ENCODE results near the gene UBE2U. TPM values are rescaled to one million over a fixed set of nuclear protein-coding genes. Genes with fewer than 3 reads are reported as not detected.
A peak's percentile ranks its signal among the peaks of the same experiment; 100 is the strongest.
"Not testable (repeated sequence)": the region's sequence is repeated elsewhere in the genome, so short reads cannot be mapped to it uniquely, and the experiment has no call there.

Gene UBE2U
- total RNA-seq, 6 experiments from 2014 or later: not detected

DNA sequence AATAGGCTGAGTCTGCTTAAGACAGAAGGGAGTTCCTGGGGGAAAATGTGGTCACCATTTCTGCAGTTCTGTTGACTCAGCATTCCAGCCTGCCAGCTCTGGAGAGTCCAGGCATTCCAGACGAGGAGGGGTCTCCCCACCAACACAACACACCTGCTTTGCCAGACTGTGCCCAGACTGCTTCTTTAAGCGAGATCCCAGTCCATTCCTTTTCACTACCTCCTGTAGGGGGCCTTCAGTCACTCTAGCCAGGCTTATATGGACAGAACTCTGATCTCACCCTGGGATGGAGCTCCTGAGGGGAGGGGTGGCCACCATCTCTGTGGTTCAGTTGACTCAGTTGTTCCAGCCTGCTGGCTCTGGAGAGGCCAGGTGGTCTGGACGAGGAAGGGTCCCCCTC is 48.5 kb downstream of the UBE2U start:
- H3K36me3 Mint-ChIP-seq (ENCODE audit: low read depth): no peaks in the 10 kb centered on the region; the same call in 1 of the 2 replicates
- no peak for DNase-seq

GRCh38 chr1:64257233-64257632 is 53.8 kb downstream of the UBE2U start:
- DNase-seq: not testable (repeated sequence)

More for the DNA sequence above, 48.5 kb downstream of the UBE2U start:
- Mint-ChIP-seq H3K4me3 (no peak overlapping the region), H3K27ac (no peak overlapping the region), H3K27me3 (ENCODE audit: insufficient read depth) (peaks cover 31% of the 10 kb centered on the region), H3K4me1 (ENCODE audit: low read depth) (no peaks in the 10 kb centered on the region; the same call in 1 of the 2 replicates), H3K9me3 (peaks cover 4% of the 10 kb centered on the region; the same call in 1 of the 2 replicates)
- TF ChIP-seq, protein P1, sequence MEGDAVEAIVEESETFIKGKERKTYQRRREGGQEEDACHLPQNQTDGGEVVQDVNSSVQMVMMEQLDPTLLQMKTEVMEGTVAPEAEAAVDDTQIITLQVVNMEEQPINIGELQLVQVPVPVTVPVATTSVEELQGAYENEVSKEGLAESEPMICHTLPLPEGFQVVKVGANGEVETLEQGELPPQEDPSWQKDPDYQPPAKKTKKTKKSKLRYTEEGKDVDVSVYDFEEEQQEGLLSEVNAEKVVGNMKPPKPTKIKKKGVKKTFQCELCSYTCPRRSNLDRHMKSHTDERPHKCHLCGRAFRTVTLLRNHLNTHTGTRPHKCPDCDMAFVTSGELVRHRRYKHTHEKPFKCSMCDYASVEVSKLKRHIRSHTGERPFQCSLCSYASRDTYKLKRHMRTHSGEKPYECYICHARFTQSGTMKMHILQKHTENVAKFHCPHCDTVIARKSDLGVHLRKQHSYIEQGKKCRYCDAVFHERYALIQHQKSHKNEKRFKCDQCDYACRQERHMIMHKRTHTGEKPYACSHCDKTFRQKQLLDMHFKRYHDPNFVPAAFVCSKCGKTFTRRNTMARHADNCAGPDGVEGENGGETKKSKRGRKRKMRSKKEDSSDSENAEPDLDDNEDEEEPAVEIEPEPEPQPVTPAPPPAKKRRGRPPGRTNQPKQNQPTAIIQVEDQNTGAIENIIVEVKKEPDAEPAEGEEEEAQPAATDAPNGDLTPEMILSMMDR (IDR thresholded peaks at IDR 0.05): peak; percentile 35; the same call in 1 of the 2 replicates

GRCh38 chr1:64258444-64258843 is 55.0 kb downstream of the UBE2U start:
- not testable (repeated sequence) for H3K27ac Mint-ChIP-seq; H3K9me3 Mint-ChIP-seq; H3K36me3 Mint-ChIP-seq (ENCODE audit: low read depth); H3K4me1 Mint-ChIP-seq (ENCODE audit: low read depth); DNase-seq; H3K4me3 Mint-ChIP-seq
- H3K27me3 Mint-ChIP-seq (ENCODE audit: insufficient read depth): peaks cover 23% of the 10 kb centered on the region

More at GRCh38 chr1:64257233-64257632, 53.8 kb downstream of the UBE2U start:
- H3K9me3 Mint-ChIP-seq; H3K27ac Mint-ChIP-seq; H3K4me3 Mint-ChIP-seq; H3K36me3 Mint-ChIP-seq (ENCODE audit: low read depth); H3K4me1 Mint-ChIP-seq (ENCODE audit: low read depth): not testable (repeated sequence)
- H3K27me3 Mint-ChIP-seq (ENCODE audit: insufficient read depth): peaks cover 24% of the 10 kb centered on the region

DNA sequence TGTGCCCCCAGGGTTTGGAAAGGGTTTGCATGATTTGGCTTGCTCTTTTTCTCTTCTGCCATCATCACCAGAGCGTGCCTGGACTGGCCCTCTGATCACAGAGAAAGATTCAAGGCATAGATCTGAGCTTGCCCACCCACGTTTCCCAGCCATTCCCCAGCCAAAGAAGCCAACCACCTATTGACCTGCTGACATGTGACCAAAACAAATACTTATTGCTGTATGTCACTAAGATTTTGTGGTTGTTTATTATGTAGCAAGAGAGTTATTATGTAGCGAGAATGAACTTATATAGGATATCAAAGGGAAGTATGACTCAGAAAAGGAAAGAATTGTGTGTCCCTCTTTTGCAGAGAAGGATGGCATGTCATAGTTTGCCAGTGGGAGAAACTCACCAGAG is 59.9 kb downstream of the UBE2U start:
- H3K4me3 Mint-ChIP-seq: no peak overlapping the region
- H3K9me3 Mint-ChIP-seq: no peaks in the 10 kb centered on the region
- TF ChIP-seq, protein P1 (IDR thresholded peaks at IDR 0.05): no peak
- no peak for DNase-seq
- H3K4me1 Mint-ChIP-seq (ENCODE audit: low read depth): peaks cover 10% of the 10 kb centered on the region
- H3K36me3 Mint-ChIP-seq (ENCODE audit: low read depth): no peaks in the 10 kb centered on the region
- peaks cover 14% of the 10 kb centered on the region for H3K27me3 Mint-ChIP-seq (ENCODE audit: insufficient read depth)
- H3K27ac Mint-ChIP-seq: no peak overlapping the region

GRCh38 chr1:64263856-64264255 is 60.4 kb downstream of the UBE2U start:
- H3K4me3 Mint-ChIP-seq: no peak overlapping the region
- H3K27me3 Mint-ChIP-seq (ENCODE audit: insufficient read depth): peaks cover 14% of the 10 kb centered on the region
- H3K36me3 Mint-ChIP-seq (ENCODE audit: low read depth): no peaks in the 10 kb centered on the region
- no peak for DNase-seq
- H3K9me3 Mint-ChIP-seq: no peaks in the 10 kb centered on the region
- peaks cover 10% of the 10 kb centered on the region for H3K4me1 Mint-ChIP-seq (ENCODE audit: low read depth)
- TF ChIP-seq, protein P1 (IDR thresholded peaks at IDR 0.05): no peak
- no peak overlapping the region for H3K27ac Mint-ChIP-seq

DNA sequence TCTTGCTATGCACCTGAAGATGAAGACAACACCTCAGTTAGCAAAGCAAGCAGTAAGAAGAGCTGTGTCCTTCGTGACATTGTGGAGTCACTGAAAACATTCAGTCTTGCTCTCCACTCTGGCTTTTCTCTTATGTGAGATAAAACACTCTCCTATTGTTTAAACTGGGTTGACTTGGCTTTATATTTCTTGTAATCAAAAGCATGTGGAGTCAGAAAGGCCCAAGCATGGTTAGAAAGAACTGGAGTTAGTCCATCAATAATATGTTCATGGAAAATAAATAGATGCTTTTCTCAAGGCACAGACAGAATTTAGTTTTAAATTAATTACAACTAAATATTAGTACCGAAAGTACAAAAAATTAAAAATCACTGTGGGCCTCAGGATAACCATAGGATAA is 61.7 kb downstream of the UBE2U start:
- Mint-ChIP-seq H3K4me3 (no peak overlapping the region), H3K27ac (no peak overlapping the region), H3K9me3 (no peaks in the 10 kb centered on the region)

More for the DNA sequence above, 61.7 kb downstream of the UBE2U start:
- no peak for DNase-seq
- Mint-ChIP-seq H3K4me1 (ENCODE audit: low read depth) (peaks cover 10% of the 10 kb centered on the region), H3K36me3 (ENCODE audit: low read depth) (no peaks in the 10 kb centered on the region), H3K27me3 (ENCODE audit: insufficient read depth) (peaks cover 14% of the 10 kb centered on the region)
- TF ChIP-seq, protein P1 (IDR thresholded peaks at IDR 0.05): no peak

Measured in HFFc6 (cell line).